ENCODE results near the gene C2orf42.
"Not testable (repeated sequence)": the region's sequence is repeated elsewhere in the genome, so short reads cannot be mapped to it uniquely, and the experiment has no call there.

Gene C2orf42

DNA sequence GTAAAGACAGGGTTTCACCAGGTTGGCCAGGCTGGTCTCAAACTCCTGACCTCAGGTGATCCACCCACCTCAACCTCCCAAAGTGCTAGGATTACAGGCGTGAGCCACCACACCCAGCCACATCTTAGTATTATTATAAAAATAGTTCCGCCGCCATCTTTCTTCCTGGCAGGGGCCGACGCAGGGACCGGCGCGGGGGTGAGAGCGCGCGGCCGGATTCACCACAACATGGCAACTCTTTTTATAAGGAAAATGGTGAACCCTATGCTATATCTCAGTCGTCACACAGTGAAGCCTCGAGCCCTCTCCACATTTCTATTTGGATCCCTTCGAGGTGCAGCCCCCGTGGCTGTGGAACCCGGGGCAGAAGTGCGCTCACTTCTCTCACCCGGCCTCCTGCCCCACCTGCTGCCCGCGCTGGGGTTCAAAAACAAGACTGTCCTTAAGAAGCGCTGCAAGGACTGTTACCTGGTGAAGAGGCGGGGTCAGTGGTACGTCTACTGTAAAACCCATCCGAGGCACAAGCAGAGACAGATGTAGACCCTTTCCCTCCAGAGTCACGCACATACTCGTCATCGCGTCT is 88.4 kb downstream of the C2orf42 start:
- DNase-seq = not testable (repeated sequence)

DNA sequence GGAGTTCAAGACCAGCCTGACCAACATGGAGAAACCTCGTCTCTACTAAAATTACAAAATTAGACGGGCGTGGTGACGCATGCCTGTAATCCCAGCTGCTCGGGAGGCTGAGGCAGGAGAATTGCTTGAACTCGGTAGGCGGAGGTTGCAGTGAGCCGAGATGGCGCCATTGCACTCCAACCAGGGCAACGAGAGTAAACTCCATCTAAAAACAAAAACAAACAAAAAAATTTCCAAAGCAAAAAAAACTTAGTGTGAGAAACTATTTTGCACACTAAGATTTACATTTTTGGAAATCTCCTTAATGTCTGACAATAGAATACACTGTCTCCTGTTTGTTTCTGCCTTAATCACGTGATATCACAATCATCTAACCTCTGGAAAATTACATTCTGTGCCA is 89.1 kb downstream of the C2orf42 start:
- DNase-seq = not testable (repeated sequence)

DNA sequence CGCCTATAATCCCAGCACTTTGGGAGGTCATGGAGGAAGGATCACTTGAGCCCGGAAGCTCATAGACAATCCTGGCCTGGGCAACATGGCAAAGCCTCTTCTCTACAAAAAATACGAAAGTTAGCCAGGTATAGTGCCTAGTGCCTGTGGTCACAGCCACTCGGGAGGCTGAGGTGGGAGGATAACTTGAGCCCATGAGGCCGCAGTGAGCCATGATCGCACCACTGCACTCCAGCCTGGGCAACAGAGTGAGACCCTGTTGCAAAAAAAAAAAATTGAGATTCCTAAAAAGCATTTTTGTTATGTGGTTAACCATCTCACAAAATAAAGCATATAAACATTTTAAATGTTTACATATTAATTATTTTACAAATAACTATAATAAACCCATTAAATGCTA is 89.6 kb downstream of the C2orf42 start:
- DNase-seq = no peak
